ENCODE results near the gene CDT1. TPM values are rescaled to one million over a fixed set of nuclear protein-coding genes. Genes with fewer than 3 reads are reported as not detected.

Gene CDT1
- total RNA-seq, 1 experiment from 2014 or later, result 154 TPM

DNA sequence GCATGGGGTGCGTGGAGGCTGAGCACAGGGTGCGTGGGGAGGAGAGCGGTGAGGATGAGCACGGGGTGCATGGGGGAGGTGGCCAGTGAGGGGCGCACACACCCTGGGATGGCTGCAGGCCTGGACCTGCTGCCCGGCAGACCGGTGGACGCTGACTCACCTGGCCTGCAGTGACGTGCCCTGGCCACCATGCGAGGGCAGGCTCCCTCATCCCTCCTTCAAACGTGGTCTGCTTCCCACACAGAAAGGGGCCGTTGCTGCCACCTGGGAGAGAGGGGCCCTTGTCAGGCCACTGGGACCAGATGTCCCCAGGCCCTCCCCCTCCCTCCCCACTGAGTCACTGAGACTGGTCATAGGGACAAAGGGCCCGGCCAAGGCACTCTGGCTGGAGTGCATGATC, 28.2 kb downstream of the CDT1 start:
- H3K4me3 Mint-ChIP-seq, result no peak overlapping the region
- peak; percentile 22; the same call in 1 of the 2 replicates for ATAC-seq
- ChIA-PET POLR2A (no interaction called here), CTCF (interaction anchor here (2.4 kb wide), 1 partner anchor 335 kb away, joined by 8 read pairs; no protein-coding TSS in a partner anchor)
- no peaks in the 10 kb centered on the region for H3K9me3 Mint-ChIP-seq
- H3K27ac Mint-ChIP-seq, result no peak overlapping the region
- peaks cover 2% of the 10 kb centered on the region; the same call in 1 of the 2 replicates for H3K36me3 Mint-ChIP-seq
- H3K27me3 Mint-ChIP-seq (ENCODE audit: low read depth), result no peaks in the 10 kb centered on the region
- TF ChIP-seq, protein P1, sequence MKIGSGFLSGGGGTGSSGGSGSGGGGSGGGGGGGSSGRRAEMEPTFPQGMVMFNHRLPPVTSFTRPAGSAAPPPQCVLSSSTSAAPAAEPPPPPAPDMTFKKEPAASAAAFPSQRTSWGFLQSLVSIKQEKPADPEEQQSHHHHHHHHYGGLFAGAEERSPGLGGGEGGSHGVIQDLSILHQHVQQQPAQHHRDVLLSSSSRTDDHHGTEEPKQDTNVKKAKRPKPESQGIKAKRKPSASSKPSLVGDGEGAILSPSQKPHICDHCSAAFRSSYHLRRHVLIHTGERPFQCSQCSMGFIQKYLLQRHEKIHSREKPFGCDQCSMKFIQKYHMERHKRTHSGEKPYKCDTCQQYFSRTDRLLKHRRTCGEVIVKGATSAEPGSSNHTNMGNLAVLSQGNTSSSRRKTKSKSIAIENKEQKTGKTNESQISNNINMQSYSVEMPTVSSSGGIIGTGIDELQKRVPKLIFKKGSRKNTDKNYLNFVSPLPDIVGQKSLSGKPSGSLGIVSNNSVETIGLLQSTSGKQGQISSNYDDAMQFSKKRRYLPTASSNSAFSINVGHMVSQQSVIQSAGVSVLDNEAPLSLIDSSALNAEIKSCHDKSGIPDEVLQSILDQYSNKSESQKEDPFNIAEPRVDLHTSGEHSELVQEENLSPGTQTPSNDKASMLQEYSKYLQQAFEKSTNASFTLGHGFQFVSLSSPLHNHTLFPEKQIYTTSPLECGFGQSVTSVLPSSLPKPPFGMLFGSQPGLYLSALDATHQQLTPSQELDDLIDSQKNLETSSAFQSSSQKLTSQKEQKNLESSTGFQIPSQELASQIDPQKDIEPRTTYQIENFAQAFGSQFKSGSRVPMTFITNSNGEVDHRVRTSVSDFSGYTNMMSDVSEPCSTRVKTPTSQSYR (CRISPR knock-in tag; IDR thresholded peaks at IDR 0.05), result no peak
- TF ChIP-seq GTF2I (CRISPR knock-in tag; conservative IDR thresholded peaks at IDR 0.05), result no peak
- TF ChIP-seq NR2C2 (CRISPR knock-in tag; IDR thresholded peaks at IDR 0.05), result no peak
- TF ChIP-seq ZNF423 (CRISPR knock-in tag; IDR thresholded peaks at IDR 0.05), result no peak
- TF ChIP-seq JAZF1 (CRISPR knock-in tag; IDR thresholded peaks at IDR 0.05), result no peak
- TF ChIP-seq, protein P2, sequence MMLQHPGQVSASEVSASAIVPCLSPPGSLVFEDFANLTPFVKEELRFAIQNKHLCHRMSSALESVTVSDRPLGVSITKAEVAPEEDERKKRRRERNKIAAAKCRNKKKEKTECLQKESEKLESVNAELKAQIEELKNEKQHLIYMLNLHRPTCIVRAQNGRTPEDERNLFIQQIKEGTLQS (CRISPR knock-in tag; conservative IDR thresholded peaks at IDR 0.05), result no peak
- no peak for DNase-seq (ENCODE audit: low spot score)
- H3K4me1 Mint-ChIP-seq, result no peaks in the 10 kb centered on the region

DNA sequence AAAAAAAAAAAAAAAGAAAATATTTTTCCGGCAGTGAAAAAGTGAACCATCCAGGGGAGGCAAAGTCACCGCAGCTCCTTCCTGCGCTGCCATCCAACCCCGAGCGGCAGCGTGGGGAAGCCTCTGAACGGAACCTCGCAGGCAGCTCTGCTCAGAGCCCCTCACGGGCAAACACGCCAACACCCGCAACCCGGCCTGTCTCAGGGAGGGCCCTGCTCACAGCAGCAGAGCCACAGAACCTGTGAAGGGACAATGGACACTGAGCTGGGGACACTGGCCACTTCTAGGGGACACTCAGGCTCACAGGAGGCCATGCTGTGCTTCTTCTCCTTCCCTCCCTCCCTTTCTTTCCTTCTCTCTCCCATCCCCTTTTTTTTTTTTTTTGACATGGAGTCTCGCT, 29.5 kb downstream of the CDT1 start:
- no peak overlapping the region for H3K27ac Mint-ChIP-seq
- no peaks in the 10 kb centered on the region for H3K4me1 Mint-ChIP-seq
- H3K9me3 Mint-ChIP-seq, result no peaks in the 10 kb centered on the region
- POLR2A ChIA-PET, result interaction anchor here (0.6 to 0.7 kb wide), 2 partner anchors 18 to 48 kb away, joined by 4 to 5 read pairs; no protein-coding TSS in a partner anchor
- CTCF ChIA-PET, result interaction anchor here (0.9 to 2.4 kb wide), 2 partner anchors 96 to 334 kb away, joined by 3 to 8 read pairs; no protein-coding TSS in a partner anchor
- ATAC-seq (no peak), DNase-seq (ENCODE audit: low spot score) (no peak)
- no peaks in the 10 kb centered on the region for H3K27me3 Mint-ChIP-seq (ENCODE audit: low read depth)
- TF ChIP-seq, protein P3, sequence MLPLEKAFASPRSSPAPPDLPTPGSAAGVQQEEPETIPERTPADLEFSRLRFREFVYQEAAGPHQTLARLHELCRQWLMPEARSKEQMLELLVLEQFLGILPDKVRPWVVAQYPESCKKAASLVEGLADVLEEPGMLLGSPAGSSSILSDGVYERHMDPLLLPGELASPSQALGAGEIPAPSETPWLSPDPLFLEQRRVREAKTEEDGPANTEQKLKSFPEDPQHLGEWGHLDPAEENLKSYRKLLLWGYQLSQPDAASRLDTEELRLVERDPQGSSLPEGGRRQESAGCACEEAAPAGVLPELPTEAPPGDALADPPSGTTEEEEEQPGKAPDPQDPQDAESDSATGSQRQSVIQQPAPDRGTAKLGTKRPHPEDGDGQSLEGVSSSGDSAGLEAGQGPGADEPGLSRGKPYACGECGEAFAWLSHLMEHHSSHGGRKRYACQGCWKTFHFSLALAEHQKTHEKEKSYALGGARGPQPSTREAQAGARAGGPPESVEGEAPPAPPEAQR (CRISPR knock-in tag; IDR thresholded peaks at IDR 0.05), result no peak
- TF ChIP-seq ELF4 (CRISPR knock-in tag; IDR thresholded peaks at IDR 0.05; ENCODE audit: low read depth) (no peak), GTF2I (CRISPR knock-in tag; conservative IDR thresholded peaks at IDR 0.05) (no peak), CREM (CRISPR knock-in tag; IDR thresholded peaks at IDR 0.05) (no peak)
- TF ChIP-seq, protein P4, sequence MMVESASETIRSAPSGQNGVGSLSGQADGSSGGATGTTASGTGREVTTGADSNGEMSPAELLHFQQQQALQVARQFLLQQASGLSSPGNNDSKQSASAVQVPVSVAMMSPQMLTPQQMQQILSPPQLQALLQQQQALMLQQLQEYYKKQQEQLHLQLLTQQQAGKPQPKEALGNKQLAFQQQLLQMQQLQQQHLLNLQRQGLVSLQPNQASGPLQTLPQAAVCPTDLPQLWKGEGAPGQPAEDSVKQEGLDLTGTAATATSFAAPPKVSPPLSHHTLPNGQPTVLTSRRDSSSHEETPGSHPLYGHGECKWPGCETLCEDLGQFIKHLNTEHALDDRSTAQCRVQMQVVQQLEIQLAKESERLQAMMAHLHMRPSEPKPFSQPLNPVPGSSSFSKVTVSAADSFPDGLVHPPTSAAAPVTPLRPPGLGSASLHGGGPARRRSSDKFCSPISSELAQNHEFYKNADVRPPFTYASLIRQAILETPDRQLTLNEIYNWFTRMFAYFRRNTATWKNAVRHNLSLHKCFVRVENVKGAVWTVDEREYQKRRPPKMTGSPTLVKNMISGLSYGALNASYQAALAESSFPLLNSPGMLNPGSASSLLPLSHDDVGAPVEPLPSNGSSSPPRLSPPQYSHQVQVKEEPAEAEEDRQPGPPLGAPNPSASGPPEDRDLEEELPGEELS (CRISPR knock-in tag; IDR thresholded peaks at IDR 0.05), result no peak
- H3K4me3 Mint-ChIP-seq, result no peak overlapping the region
- peaks cover 2% of the 10 kb centered on the region; the same call in 1 of the 2 replicates for H3K36me3 Mint-ChIP-seq

DNA sequence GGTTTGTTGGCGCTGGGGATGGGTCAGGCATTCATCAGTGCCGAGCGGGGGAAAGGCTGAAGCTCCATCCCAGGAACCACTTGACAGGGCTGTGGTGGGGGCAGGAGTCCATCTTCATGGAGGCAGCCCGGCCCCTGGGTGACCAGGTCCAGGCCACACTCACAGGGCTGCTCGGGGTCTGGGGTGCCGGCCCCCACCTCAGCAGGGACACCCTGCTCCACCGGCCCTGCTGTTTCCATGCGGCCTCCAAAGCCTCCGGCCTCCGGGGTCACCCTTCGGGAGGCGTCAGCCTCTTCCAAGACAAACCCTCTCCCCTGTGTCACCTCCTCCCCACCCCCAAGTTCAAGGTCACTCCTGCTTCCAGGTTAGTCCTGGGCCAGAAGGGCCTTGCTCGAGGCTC, 31.1 kb downstream of the CDT1 start:
- H3K27me3 Mint-ChIP-seq (ENCODE audit: low read depth), result no peaks in the 10 kb centered on the region
- no peak overlapping the region for H3K4me3 Mint-ChIP-seq
- H3K4me1 Mint-ChIP-seq, result no peaks in the 10 kb centered on the region
- H3K9me3 Mint-ChIP-seq, result no peaks in the 10 kb centered on the region
- H3K27ac Mint-ChIP-seq, result peak overlapping the region; percentile 49; the same call in 1 of the 2 replicates
- H3K36me3 Mint-ChIP-seq, result peaks cover 2% of the 10 kb centered on the region
- CTCF ChIA-PET, result interaction anchor here (1.4 kb wide), 1 partner anchor 22 kb away, joined by 4 read pairs; the partner anchor contains the start of genes GALNS and TRAPPC2L
- ATAC-seq (no peak), DNase-seq (ENCODE audit: low spot score) (no peak)
- POLR2A ChIA-PET, result no interaction called here
- TF ChIP-seq SMAD3 (CRISPR knock-in tag; IDR thresholded peaks at IDR 0.05; ENCODE audit: borderline replicate concordance), result no peak
- no peak for TF ChIP-seq EMX1 (CRISPR knock-in tag; IDR thresholded peaks at IDR 0.05)
- TF ChIP-seq ZNF396 (CRISPR knock-in tag; IDR thresholded peaks at IDR 0.05; ENCODE audit: borderline replicate concordance), result no peak
- TF ChIP-seq, protein P5, sequence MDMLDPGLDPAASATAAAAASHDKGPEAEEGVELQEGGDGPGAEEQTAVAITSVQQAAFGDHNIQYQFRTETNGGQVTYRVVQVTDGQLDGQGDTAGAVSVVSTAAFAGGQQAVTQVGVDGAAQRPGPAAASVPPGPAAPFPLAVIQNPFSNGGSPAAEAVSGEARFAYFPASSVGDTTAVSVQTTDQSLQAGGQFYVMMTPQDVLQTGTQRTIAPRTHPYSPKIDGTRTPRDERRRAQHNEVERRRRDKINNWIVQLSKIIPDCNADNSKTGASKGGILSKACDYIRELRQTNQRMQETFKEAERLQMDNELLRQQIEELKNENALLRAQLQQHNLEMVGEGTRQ (CRISPR knock-in tag; IDR thresholded peaks at IDR 0.05), result no peak
- TF ChIP-seq IRF2 (CRISPR knock-in tag; IDR thresholded peaks at IDR 0.05; ENCODE audit: borderline replicate concordance, low read depth), result no peak
- TF ChIP-seq TEAD1 (CRISPR knock-in tag; IDR thresholded peaks at IDR 0.05), result no peak
- TF ChIP-seq, protein P6, sequence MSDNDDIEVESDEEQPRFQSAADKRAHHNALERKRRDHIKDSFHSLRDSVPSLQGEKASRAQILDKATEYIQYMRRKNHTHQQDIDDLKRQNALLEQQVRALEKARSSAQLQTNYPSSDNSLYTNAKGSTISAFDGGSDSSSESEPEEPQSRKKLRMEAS (CRISPR knock-in tag; IDR thresholded peaks at IDR 0.05), result no peak
- no peak for TF ChIP-seq ATF1 (CRISPR knock-in tag; IDR thresholded peaks at IDR 0.05)
- TF ChIP-seq TEAD4 (CRISPR knock-in tag; IDR thresholded peaks at IDR 0.05), result no peak
- TF ChIP-seq NFYB (CRISPR knock-in tag; conservative IDR thresholded peaks at IDR 0.05; ENCODE audit: low read depth), result no peak
- TF ChIP-seq, protein P7, sequence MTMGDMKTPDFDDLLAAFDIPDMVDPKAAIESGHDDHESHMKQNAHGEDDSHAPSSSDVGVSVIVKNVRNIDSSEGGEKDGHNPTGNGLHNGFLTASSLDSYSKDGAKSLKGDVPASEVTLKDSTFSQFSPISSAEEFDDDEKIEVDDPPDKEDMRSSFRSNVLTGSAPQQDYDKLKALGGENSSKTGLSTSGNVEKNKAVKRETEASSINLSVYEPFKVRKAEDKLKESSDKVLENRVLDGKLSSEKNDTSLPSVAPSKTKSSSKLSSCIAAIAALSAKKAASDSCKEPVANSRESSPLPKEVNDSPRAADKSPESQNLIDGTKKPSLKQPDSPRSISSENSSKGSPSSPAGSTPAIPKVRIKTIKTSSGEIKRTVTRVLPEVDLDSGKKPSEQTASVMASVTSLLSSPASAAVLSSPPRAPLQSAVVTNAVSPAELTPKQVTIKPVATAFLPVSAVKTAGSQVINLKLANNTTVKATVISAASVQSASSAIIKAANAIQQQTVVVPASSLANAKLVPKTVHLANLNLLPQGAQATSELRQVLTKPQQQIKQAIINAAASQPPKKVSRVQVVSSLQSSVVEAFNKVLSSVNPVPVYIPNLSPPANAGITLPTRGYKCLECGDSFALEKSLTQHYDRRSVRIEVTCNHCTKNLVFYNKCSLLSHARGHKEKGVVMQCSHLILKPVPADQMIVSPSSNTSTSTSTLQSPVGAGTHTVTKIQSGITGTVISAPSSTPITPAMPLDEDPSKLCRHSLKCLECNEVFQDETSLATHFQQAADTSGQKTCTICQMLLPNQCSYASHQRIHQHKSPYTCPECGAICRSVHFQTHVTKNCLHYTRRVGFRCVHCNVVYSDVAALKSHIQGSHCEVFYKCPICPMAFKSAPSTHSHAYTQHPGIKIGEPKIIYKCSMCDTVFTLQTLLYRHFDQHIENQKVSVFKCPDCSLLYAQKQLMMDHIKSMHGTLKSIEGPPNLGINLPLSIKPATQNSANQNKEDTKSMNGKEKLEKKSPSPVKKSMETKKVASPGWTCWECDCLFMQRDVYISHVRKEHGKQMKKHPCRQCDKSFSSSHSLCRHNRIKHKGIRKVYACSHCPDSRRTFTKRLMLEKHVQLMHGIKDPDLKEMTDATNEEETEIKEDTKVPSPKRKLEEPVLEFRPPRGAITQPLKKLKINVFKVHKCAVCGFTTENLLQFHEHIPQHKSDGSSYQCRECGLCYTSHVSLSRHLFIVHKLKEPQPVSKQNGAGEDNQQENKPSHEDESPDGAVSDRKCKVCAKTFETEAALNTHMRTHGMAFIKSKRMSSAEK (CRISPR knock-in tag; IDR thresholded peaks at IDR 0.05; ENCODE audit: borderline replicate concordance), result no peak

Data from WTC11 (cell line).